HEK293 (cell line): ENCODE results near the gene ZNF227.
"Not testable (repeated sequence)": the region's sequence is repeated elsewhere in the genome, so short reads cannot be mapped to it uniquely, and the experiment has no call there.

ENCODE experiments used
- CTCF ChIA-PET: fragments of 350-600 bp; formaldehyde crosslinking; extraction: SDS; loops from one replicate; lab custom pipeline; 2021; ENCODE audit warnings: antibody characterized with exemption; lab: Yijun Ruan, JAX
- POLR2A ChIA-PET: fragments of 300-600 bp; formaldehyde crosslinking; extraction: SDS; loops from one replicate; lab custom pipeline; 2020; ENCODE audit warnings: antibody characterized with exemption, inconsistent platforms; lab: Yijun Ruan, JAX
- H3K27ac ChIP-seq: fragments of 200-500 bp; sonication (Bioruptor generic); 2 replicates; pipeline ENCODE4 v1.5.1; 2014; ENCODE audit warnings: low read depth, low read length, control low read depth, inconsistent platforms; ENCODE audit errors: extremely low read depth
- H3K36me3 ChIP-seq, 2 experiments: fragments of 200-500 bp in 1 of 2; sonication (Bioruptor generic) in 1 of 2; 1 replicate in 1 of 2; 2 replicates in 1 of 2; pipeline ENCODE4 v1.5.1; 2014 to 2017; ENCODE audit warnings: inconsistent platforms in 2 of 2, low read length in 2 of 2; ENCODE audit not compliant: control insufficient read depth in 2 of 2, insufficient read depth in 1 of 2
- H3K4me1 ChIP-seq: fragments of 200-500 bp; sonication (Bioruptor generic); 2 replicates; pipeline ENCODE4 v1.5.1; 2014; ENCODE audit warnings: mild to moderate bottlenecking, low read length, inconsistent platforms; ENCODE audit not compliant: control insufficient read depth, insufficient read depth
- H3K4me3 ChIP-seq: 2 replicates; pipeline ENCODE4 v1.5.1; 2011; ENCODE audit warnings: low read depth, mild to moderate bottlenecking, control low read depth, low read length, moderate library complexity
- H3K9me3 ChIP-seq: fragments of 200-500 bp; sonication (Bioruptor generic); 2 replicates; pipeline ENCODE4 v1.5.1; 2014; ENCODE audit warnings: low read depth, low read length, inconsistent platforms; ENCODE audit not compliant: control insufficient read depth, insufficient read depth
- SCRT1 ChIP-seq: fragments of 450-650 bp; formaldehyde crosslinking; IDR thresholded peaks from 2 replicates; pipeline ENCODE4 v1.5.1; 2016; ENCODE audit warnings: missing biosample characterization, missing genetic modification characterization, borderline replicate concordance
- SCRT2 ChIP-seq: fragments of 450-650 bp; formaldehyde crosslinking; IDR thresholded peaks from 2 replicates; pipeline ENCODE4 v1.5.1; 2016; ENCODE audit warnings: missing biosample characterization, missing genetic modification characterization
- ZFP37 ChIP-seq: fragments of 450-650 bp; formaldehyde crosslinking; IDR thresholded peaks from 2 replicates; pipeline ENCODE4 v1.5.1; 2016; ENCODE audit warnings: missing biosample characterization, missing genetic modification characterization
- ZNF133 ChIP-seq: fragments of 450-650 bp; formaldehyde crosslinking; IDR thresholded peaks from 2 replicates; pipeline ENCODE4 v1.5.1; 2016; ENCODE audit warnings: missing biosample characterization, missing genetic modification characterization
- ZNF140 ChIP-seq: fragments of 450-650 bp; formaldehyde crosslinking; IDR thresholded peaks from 2 replicates; pipeline ENCODE4 v1.5.1; 2016; ENCODE audit warnings: missing biosample characterization, missing genetic modification characterization
- ZNF146 ChIP-seq: fragments of 450-650 bp; formaldehyde crosslinking; IDR thresholded peaks from 2 replicates; pipeline ENCODE4 v1.5.1; 2016; ENCODE audit warnings: missing biosample characterization, missing genetic modification characterization
- ZNF157 ChIP-seq: fragments of 450-650 bp; formaldehyde crosslinking; IDR thresholded peaks from 2 replicates; pipeline ENCODE4 v1.5.1; 2016; ENCODE audit warnings: missing biosample characterization, missing genetic modification characterization
- ZNF184 ChIP-seq: fragments of 450-650 bp; IDR thresholded peaks from 2 replicates; pipeline ENCODE4 v1.5.1; 2018; ENCODE audit warnings: missing biosample characterization, mild to moderate bottlenecking, missing genetic modification characterization
- ZNF202 ChIP-seq: fragments of 450-650 bp; formaldehyde crosslinking; IDR thresholded peaks from 2 replicates; pipeline ENCODE4 v1.5.1; 2016; ENCODE audit warnings: missing biosample characterization, missing genetic modification characterization, borderline replicate concordance
- ZNF239 ChIP-seq: fragments of 450-650 bp; formaldehyde crosslinking; IDR thresholded peaks from 2 replicates; pipeline ENCODE4 v1.5.1; 2016; ENCODE audit warnings: missing biosample characterization, missing genetic modification characterization
- ZNF354C ChIP-seq: fragments of 450-650 bp; formaldehyde crosslinking; IDR thresholded peaks from 2 replicates; pipeline ENCODE4 v1.5.1; 2016; ENCODE audit warnings: missing biosample characterization, missing genetic modification characterization, low read depth, borderline replicate concordance
- ZNF610 ChIP-seq: fragments of 450-650 bp; formaldehyde crosslinking; IDR thresholded peaks from 2 replicates; pipeline ENCODE4 v1.5.1; 2016; ENCODE audit warnings: missing biosample characterization, missing genetic modification characterization, borderline replicate concordance
- ZNF707 ChIP-seq: fragments of 450-650 bp; formaldehyde crosslinking; IDR thresholded peaks from 2 replicates; pipeline ENCODE4 v1.5.1; 2016; ENCODE audit warnings: missing biosample characterization, missing genetic modification characterization
- TF ChIP-seq, protein P1 (sequence below): fragments of 450-650 bp; formaldehyde crosslinking; IDR thresholded peaks from 2 replicates; pipeline ENCODE4 v1.5.1; 2016; ENCODE audit warnings: missing biosample characterization, missing genetic modification characterization
- TF ChIP-seq, protein P2 (sequence below): fragments of 450-650 bp; formaldehyde crosslinking; IDR thresholded peaks from 2 replicates; pipeline ENCODE4 v1.5.1; 2016; ENCODE audit warnings: missing biosample characterization, missing genetic modification characterization
- TF ChIP-seq, protein P3 (sequence below): fragments of 450-650 bp; formaldehyde crosslinking; IDR thresholded peaks from 2 replicates; pipeline ENCODE4 v1.5.1; 2016; ENCODE audit warnings: missing biosample characterization, missing genetic modification characterization
- TF ChIP-seq, protein P4 (sequence below): fragments of 450-650 bp; formaldehyde crosslinking; IDR thresholded peaks from 2 replicates; pipeline ENCODE4 v1.5.1; 2016; ENCODE audit warnings: missing biosample characterization, missing genetic modification characterization

The ZNF227 gene

DNA sequence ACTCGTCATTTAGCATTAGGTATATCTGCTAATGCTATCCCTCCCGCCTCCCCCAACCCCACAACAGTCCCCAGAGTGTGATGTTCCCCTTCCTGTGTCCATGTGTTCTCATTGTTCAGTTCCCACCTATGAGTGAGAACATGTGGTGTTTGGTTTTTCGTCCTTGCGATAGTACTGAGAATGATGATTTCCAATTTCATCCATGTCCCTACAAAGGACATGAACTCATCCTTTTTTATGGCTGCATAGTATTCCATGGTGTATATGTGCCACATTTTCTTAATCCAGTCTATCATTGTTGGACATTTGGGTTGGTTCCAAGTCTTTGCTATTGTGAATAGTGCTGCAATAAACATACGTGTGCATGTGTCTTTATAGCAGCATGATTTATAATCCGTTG is 8.4 kb downstream of the ZNF227 start:
- H3K9me3 ChIP-seq = peaks cover 16% of the 10 kb centered on the region
- CTCF ChIA-PET, POLR2A ChIA-PET, H3K27ac ChIP-seq, H3K4me3 ChIP-seq, H3K4me1 ChIP-seq: not testable (repeated sequence)
- peaks cover 31 to 51% of the 10 kb centered on the region in 2 experiments for H3K36me3 ChIP-seq
- peak; percentile 54 for TF ChIP-seq ZNF610 (tag by site-specific recombination)
- TF ChIP-seq, protein P1, sequence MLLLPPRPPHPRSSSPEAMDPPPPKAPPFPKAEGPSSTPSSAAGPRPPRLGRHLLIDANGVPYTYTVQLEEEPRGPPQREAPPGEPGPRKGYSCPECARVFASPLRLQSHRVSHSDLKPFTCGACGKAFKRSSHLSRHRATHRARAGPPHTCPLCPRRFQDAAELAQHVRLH (tag by site-specific recombination) = peak; percentile 97
- peak; percentile 5; the same call in 1 of the 2 replicates for TF ChIP-seq ZNF354C
- TF ChIP-seq ZNF140 (tag by site-specific recombination) = peak; percentile 8; the same call in 1 of the 2 replicates
- 0 out of 2 replicates have a peak, but pooled peaks have one; percentile 13 for TF ChIP-seq ZNF157
- 0 out of 2 replicates have a peak, but pooled peaks have one; percentile 11 for TF ChIP-seq ZNF239
- peak; percentile 100 for TF ChIP-seq ZNF146
- TF ChIP-seq, protein P2, sequence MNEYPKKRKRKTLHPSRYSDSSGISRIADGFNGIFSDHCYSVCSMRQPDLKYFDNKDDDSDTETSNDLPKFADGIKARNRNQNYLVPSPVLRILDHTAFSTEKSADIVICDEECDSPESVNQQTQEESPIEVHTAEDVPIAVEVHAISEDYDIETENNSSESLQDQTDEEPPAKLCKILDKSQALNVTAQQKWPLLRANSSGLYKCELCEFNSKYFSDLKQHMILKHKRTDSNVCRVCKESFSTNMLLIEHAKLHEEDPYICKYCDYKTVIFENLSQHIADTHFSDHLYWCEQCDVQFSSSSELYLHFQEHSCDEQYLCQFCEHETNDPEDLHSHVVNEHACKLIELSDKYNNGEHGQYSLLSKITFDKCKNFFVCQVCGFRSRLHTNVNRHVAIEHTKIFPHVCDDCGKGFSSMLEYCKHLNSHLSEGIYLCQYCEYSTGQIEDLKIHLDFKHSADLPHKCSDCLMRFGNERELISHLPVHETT (tag by site-specific recombination) = peak; percentile 17; the same call in 1 of the 2 replicates
- peak; percentile 79; the same call in 1 of the 2 replicates for TF ChIP-seq ZNF202 (tag by site-specific recombination)
- TF ChIP-seq, protein P3, sequence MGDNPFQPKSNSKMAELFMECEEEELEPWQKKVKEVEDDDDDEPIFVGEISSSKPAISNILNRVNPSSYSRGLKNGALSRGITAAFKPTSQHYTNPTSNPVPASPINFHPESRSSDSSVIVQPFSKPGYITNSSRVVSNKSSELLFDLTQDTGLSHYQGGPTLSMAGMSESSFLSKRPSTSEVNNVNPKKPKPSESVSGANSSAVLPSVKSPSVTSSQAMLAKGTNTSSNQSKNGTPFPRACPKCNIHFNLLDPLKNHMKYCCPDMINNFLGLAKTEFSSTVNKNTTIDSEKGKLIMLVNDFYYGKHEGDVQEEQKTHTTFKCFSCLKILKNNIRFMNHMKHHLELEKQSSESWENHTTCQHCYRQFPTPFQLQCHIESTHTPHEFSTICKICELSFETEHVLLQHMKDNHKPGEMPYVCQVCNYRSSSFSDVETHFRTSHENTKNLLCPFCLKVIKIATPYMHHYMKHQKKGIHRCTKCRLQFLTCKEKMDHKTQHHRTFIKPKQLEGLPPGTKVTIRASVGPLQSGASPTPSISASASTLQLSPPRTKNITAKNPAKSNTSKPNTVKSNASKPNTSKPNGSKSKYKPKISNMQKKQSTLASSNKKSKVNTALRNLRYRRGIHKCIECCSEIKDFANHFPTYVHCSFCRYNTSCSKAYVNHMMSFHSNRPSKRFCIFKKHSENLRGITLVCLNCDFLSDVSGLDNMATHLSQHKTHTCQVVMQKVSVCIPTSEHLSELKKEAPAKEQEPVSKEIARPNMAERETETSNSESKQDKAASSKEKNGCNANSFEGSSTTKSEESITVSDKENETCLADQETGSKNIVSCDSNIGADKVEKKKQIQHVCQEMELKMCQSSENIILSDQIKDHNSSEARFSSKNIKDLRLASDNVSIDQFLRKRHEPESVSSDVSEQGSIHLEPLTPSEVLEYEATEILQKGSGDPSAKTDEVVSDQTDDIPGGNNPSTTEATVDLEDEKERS = peak; percentile 98
- TF ChIP-seq ZFP37 (tag by site-specific recombination) = 0 out of 2 replicates have a peak, but pooled peaks have one; percentile 7

DNA sequence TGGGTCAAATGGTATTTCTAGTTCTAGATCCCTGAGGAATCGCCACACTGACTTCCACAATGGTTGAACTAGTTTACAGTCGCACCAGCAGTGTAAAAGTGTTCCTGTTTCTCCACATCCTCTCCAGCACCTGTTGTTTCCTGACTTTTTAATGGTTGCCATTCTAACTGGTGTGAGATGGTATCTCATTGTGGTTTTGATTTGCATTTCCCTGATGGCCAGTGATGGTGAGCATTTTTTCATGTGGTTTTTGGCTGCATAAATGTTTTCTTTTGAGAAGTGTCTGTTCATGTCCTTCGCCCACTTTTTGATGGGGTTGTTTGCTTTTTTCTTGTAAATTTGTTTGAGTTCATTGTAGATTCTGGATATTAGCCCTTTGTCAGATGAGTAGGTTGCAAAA is 9.0 kb downstream of the ZNF227 start:
- peaks cover 29 to 46% of the 10 kb centered on the region in 2 experiments for H3K36me3 ChIP-seq
- CTCF ChIA-PET, H3K4me3 ChIP-seq, H3K27ac ChIP-seq: not testable (repeated sequence)
- TF ChIP-seq, protein P3 = peak; percentile 51; the same call in 1 of the 2 replicates
- TF ChIP-seq SCRT2 = peak; percentile 85
- TF ChIP-seq SCRT1 (tag by site-specific recombination) = peak; percentile 63; the same call in 1 of the 2 replicates
- TF ChIP-seq ZNF707 (tag by site-specific recombination) = 0 out of 2 replicates have a peak, but pooled peaks have one; percentile 15
- TF ChIP-seq, protein P4, sequence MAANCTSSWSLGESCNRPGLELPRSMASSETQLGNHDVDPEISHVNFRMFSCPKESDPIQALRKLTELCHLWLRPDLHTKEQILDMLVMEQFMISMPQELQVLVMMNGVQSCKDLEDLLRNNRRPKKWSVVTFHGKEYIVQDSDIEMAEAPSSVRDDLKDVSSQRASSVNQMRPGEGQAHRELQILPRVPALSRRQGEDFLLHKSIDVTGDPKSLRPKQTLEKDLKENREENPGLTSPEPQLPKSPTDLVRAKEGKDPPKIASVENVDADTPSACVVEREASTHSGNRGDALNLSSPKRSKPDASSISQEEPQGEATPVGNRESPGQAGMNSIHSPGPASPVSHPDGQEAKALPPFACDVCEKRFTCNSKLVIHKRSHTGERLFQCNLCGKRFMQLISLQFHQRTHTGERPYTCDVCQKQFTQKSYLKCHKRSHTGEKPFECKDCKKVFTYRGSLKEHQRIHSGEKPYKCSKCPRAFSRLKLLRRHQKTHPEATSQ (tag by site-specific recombination) = 0 out of 2 replicates have a peak, but pooled peaks have one; percentile 10
- peak; percentile 96 for TF ChIP-seq ZNF184
- TF ChIP-seq ZNF133 (tag by site-specific recombination) = peak; percentile 39; the same call in 1 of the 2 replicates
- TF ChIP-seq, all 188 proteins: peak for 7; not testable (repeated sequence) for 181
- POLR2A ChIA-PET, H3K4me1 ChIP-seq: not testable (repeated sequence)
- H3K9me3 ChIP-seq = peaks cover 15% of the 10 kb centered on the region
